HepG2 (cell line): Measurements from ENCODE around the gene CAPG. TPM values are rescaled to one million over a fixed set of nuclear protein-coding genes. Genes with fewer than 3 reads are reported as not detected.
A peak's percentile ranks its signal among the peaks of the same experiment; 100 is the strongest.

Experiments
- DR1 ChIP-seq: sonication (generic); formaldehyde crosslinking; IDR thresholded peaks from 2 replicates; pipeline ENCODE4 v1.8.0; 2021; ENCODE audit warnings: mild to moderate bottlenecking, missing genetic modification reagents, inconsistent platforms
- EHMT2 ChIP-seq: fragments of 200-600 bp; sonication (generic); IDR thresholded peaks from 2 replicates; pipeline ENCODE4 v1.7.0; 2017; ENCODE audit warnings: antibody characterized with exemption, low read depth, low read length, borderline replicate concordance
- GATAD2A ChIP-seq: IDR thresholded peaks from 2 replicates; pipeline ENCODE4 v1.6.1; 2016
- HCFC1 ChIP-seq: fragments of 150-350 bp; IDR thresholded peaks from 2 replicates; pipeline ENCODE4 v1.6.1; 2014; ENCODE audit warnings: low read depth, low read length
- HDAC2 ChIP-seq: sonication (generic); formaldehyde crosslinking; IDR thresholded peaks from 2 replicates; pipeline ENCODE4 v1.4.0; 2020; ENCODE audit warnings: missing genetic modification reagents
- HNRNPL ChIP-seq: fragments of 200-400 bp; formaldehyde crosslinking; IDR thresholded peaks from 2 replicates; pipeline ENCODE4 v1.6.1; 2017; ENCODE audit warnings: mild to moderate bottlenecking, low read depth, low read length
- MAF1 ChIP-seq: sonication (generic); formaldehyde crosslinking; IDR thresholded peaks from 2 replicates; pipeline ENCODE4 v1.5.0; 2020; ENCODE audit warnings: missing genetic modification reagents, borderline replicate concordance
- NR3C1 ChIP-seq: sonication (generic); formaldehyde crosslinking; IDR thresholded peaks from 2 replicates; pipeline ENCODE4 v1.4.0; 2020; ENCODE audit warnings: missing genetic modification reagents
- SOX6 ChIP-seq, 2 experiments: fragments of 450-650 bp in 1 of 2; sonication (generic) in 1 of 2; formaldehyde crosslinking in 1 of 2; IDR thresholded peaks; 2 replicates each; pipeline versions ENCODE4 v1.4.0 to v1.6.1; 2017 to 2020; ENCODE audit warnings: antibody characterized with exemption in 1 of 2, mild to moderate bottlenecking in 1 of 2, missing genetic modification reagents in 1 of 2
- SP1 ChIP-seq, 2 experiments: fragments of 450-650 bp in 1 of 2; sonication (generic) in 1 of 2; formaldehyde crosslinking in 1 of 2; IDR thresholded peaks; 2 replicates each; pipeline versions ENCODE4 v1.4.0 to v1.6.1; 2016 to 2020; ENCODE audit warnings: missing genetic modification reagents in 1 of 2
- TEAD3 ChIP-seq: optimal IDR thresholded peaks from 2 replicates; pipeline ENCODE3; 2016; ENCODE audit warnings: borderline replicate concordance
- TOE1 ChIP-seq: sonication (generic); formaldehyde crosslinking; IDR thresholded peaks from 2 replicates; pipeline ENCODE4 v1.4.0; 2020; ENCODE audit warnings: mild to moderate bottlenecking, missing genetic modification reagents
- ZFYVE20 ChIP-seq: sonication (generic); formaldehyde crosslinking; IDR thresholded peaks from 2 replicates; pipeline ENCODE4 v1.8.0; 2023; ENCODE audit warnings: low read depth, mild to moderate bottlenecking, moderate library complexity, missing genetic modification reagents, borderline replicate concordance
- ZNF296 ChIP-seq: sonication (generic); formaldehyde crosslinking; conservative IDR thresholded peaks from 2 replicates; pipeline ENCODE4 v1.5.0; 2020; ENCODE audit warnings: mild to moderate bottlenecking, missing genetic modification reagents
- ZNF430 ChIP-seq: sonication (generic); formaldehyde crosslinking; IDR thresholded peaks from 2 replicates; pipeline ENCODE4 v1.9.0; 2021; ENCODE audit warnings: mild to moderate bottlenecking, missing genetic modification reagents
- ZNF564 ChIP-seq: sonication (generic); formaldehyde crosslinking; IDR thresholded peaks from 2 replicates; pipeline ENCODE4 v1.8.1; 2023; ENCODE audit warnings: mild to moderate bottlenecking, missing genetic modification reagents
- ZNF782 ChIP-seq: sonication (generic); formaldehyde crosslinking; IDR thresholded peaks from 2 replicates; pipeline ENCODE4 v1.4.0; 2020; ENCODE audit warnings: missing genetic modification reagents, mild to moderate bottlenecking, borderline replicate concordance
- ZNF816 ChIP-seq: sonication (generic); formaldehyde crosslinking; IDR thresholded peaks from 2 replicates; pipeline ENCODE4 v1.8.0; 2022; ENCODE audit warnings: missing genetic modification reagents, mild to moderate bottlenecking, borderline replicate concordance
- polyA plus RNA-seq, 8 experiments: library from polyadenylated mRNA; depleted of rRNA in 3 of 8; stranded (reverse) in 7 of 8; unstranded in 1 of 8; fragments of >200 nt; fragmentation: Illumina TruSeq in 4 of 8; extraction: Trizol in 4 of 8; gene quantifications; 2 replicates each; pipeline versions ENCODE4 v1.2.1 to v1.2.3, GENCODE V29; 2011 to 2016; ENCODE audit warnings: low read depth in 4 of 8, missing spikeins in 1 of 8, mixed read lengths in 1 of 8; ENCODE audit not compliant: insufficient read depth in 1 of 8
- total RNA-seq, 5 experiments: library from RNA; depleted of rRNA; stranded (reverse); fragments of >200 nt; fragmentation: Illumina TruSeq; extraction: Trizol; gene quantifications; 2 replicates each; pipeline ENCODE4 v1.2.3, GENCODE V29; 2016; ENCODE audit warnings: low read depth in 1 of 5
- TF ChIP-seq, protein P1 (sequence below): IDR thresholded peaks from 2 replicates; pipeline ENCODE4 v1.6.1; 2016
- TF ChIP-seq, protein P2 (sequence below): sonication (generic); formaldehyde crosslinking; IDR thresholded peaks from 2 replicates; pipeline ENCODE4 v1.4.0; 2020; ENCODE audit warnings: low read depth, mild to moderate bottlenecking, missing genetic modification reagents
- TF ChIP-seq, protein P3 (sequence below): sonication (generic); formaldehyde crosslinking; conservative IDR thresholded peaks from 2 replicates; pipeline ENCODE4 v1.8.0; 2022; ENCODE audit warnings: mild to moderate bottlenecking, moderate library complexity, missing genetic modification reagents
- TF ChIP-seq, protein P4 (sequence below): sonication (generic); formaldehyde crosslinking; IDR thresholded peaks from 2 replicates; pipeline ENCODE4 v1.9.0; 2021; ENCODE audit warnings: missing genetic modification reagents, borderline replicate concordance

CAPG gene
- total and polyA plus RNA-seq, 2 of the 13 experiments (the other 11 are each of a cell fraction or from before 2014, with no cell fraction given) = 12.7 to 18.2 TPM

DNA sequence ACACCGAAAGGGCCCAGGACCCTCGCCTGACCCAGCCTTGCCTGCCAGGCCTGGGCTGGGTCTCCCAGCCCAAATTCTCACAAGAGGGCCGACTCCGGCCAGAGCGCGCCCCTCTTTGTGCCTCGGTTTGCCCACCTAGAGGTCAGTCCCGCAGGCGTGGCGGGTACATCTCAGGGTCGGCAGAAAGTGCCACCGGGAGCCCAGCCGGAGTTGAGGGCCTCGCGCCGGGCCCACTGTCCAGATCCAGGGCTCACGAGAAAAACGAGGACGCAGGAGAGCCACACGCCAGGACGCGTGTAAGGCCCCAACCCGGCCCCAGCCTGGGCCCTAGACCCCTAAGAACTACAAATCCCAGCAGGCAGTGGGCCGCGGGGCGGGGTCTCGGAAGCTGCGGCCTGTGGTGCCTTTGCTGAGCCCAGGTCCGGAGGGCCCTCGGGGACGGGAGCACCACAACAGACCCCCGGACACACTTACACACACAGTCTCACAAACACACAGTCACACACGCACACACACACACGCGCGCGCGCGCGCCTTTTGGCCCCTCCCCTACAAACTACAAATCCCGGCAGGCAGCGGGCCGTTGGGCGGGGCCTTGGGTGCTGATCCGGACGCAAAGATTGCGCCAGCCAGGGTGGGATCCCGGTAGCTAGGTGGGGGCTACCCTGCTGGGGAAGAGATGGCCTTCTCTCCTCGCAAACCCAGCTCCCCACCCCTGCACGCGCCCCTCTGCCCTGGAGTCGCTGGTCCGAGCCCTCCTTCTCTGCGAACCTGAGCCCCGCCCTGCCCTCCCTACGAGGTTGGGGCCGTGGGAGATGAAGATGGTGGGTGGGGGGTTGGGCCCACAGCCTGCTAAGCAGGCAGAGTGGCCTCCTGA lies 8.2 kb upstream of the CAPG start, which contains the start of gene SH2D6 (continued):
- TF ChIP-seq, protein P1, sequence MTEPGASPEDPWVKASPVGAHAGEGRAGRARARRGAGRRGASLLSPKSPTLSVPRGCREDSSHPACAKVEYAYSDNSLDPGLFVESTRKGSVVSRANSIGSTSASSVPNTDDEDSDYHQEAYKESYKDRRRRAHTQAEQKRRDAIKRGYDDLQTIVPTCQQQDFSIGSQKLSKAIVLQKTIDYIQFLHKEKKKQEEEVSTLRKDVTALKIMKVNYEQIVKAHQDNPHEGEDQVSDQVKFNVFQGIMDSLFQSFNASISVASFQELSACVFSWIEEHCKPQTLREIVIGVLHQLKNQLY = 0 out of 2 replicates have a peak, but pooled peaks have one; percentile 14
- no peak for TF ChIP-seq EHMT2
- TF ChIP-seq DR1 (CRISPR knock-in tag) = peak; percentile 62
- TF ChIP-seq HDAC2 (CRISPR knock-in tag) = peak; percentile 39; the same call in 1 of the 2 replicates
- peak; percentile 57 for TF ChIP-seq ZNF564
- TF ChIP-seq ZNF296 = no peak
- TF ChIP-seq TEAD3 (CRISPR knock-in tag) = peak; percentile 47
- peak; percentile 52; the same call in 1 of the 2 replicates for TF ChIP-seq HNRNPL
- TF ChIP-seq, protein P2, sequence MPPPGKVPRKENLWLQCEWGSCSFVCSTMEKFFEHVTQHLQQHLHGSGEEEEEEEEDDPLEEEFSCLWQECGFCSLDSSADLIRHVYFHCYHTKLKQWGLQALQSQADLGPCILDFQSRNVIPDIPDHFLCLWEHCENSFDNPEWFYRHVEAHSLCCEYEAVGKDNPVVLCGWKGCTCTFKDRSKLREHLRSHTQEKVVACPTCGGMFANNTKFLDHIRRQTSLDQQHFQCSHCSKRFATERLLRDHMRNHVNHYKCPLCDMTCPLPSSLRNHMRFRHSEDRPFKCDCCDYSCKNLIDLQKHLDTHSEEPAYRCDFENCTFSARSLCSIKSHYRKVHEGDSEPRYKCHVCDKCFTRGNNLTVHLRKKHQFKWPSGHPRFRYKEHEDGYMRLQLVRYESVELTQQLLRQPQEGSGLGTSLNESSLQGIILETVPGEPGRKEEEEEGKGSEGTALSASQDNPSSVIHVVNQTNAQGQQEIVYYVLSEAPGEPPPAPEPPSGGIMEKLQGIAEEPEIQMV (CRISPR knock-in tag) = peak; percentile 75
- TF ChIP-seq, protein P3, sequence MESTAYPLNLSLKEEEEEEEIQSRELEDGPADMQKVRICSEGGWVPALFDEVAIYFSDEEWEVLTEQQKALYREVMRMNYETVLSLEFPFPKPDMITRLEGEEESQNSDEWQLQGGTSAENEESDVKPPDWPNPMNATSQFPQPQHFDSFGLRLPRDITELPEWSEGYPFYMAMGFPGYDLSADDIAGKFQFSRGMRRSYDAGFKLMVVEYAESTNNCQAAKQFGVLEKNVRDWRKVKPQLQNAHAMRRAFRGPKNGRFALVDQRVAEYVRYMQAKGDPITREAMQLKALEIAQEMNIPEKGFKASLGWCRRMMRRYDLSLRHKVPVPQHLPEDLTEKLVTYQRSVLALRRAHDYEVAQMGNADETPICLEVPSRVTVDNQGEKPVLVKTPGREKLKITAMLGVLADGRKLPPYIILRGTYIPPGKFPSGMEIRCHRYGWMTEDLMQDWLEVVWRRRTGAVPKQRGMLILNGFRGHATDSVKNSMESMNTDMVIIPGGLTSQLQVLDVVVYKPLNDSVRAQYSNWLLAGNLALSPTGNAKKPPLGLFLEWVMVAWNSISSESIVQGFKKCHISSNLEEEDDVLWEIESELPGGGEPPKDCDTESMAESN (CRISPR knock-in tag) = peak; percentile 86; the same call in 1 of the 2 replicates
- peak; percentile 55; the same call in 1 of the 2 replicates for TF ChIP-seq ZNF816 (CRISPR knock-in tag)
- TF ChIP-seq, protein P4, sequence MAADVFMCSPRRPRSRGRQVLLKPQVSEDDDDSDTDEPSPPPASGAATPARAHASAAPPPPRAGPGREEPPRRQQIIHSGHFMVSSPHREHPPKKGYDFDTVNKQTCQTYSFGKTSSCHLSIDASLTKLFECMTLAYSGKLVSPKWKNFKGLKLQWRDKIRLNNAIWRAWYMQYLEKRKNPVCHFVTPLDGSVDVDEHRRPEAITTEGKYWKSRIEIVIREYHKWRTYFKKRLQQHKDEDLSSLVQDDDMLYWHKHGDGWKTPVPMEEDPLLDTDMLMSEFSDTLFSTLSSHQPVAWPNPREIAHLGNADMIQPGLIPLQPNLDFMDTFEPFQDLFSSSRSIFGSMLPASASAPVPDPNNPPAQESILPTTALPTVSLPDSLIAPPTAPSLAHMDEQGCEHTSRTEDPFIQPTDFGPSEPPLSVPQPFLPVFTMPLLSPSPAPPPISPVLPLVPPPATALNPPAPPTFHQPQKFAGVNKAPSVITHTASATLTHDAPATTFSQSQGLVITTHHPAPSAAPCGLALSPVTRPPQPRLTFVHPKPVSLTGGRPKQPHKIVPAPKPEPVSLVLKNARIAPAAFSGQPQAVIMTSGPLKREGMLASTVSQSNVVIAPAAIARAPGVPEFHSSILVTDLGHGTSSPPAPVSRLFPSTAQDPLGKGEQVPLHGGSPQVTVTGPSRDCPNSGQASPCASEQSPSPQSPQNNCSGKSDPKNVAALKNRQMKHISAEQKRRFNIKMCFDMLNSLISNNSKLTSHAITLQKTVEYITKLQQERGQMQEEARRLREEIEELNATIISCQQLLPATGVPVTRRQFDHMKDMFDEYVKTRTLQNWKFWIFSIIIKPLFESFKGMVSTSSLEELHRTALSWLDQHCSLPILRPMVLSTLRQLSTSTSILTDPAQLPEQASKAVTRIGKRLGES (CRISPR knock-in tag) = no peak
- TF ChIP-seq NR3C1 (CRISPR knock-in tag) = no peak
- TF ChIP-seq ZFYVE20 = 0 out of 2 replicates have a peak, but pooled peaks have one; percentile 40
- no peak; the same call in 1 of the 2 replicates for TF ChIP-seq ZNF782
- TF ChIP-seq SP1 (IDR thresholded peaks at IDR 0.05) = no peak
- peak; percentile 96 for TF ChIP-seq SP1 (CRISPR knock-in tag; IDR thresholded peaks at IDR 0.05)
- 0 out of 2 replicates have a peak, but pooled peaks have one; percentile 65 for TF ChIP-seq MAF1
- TF ChIP-seq GATAD2A = peak; percentile 81
- TF ChIP-seq TOE1 (CRISPR knock-in tag) = no peak
- 0 out of 2 replicates have a peak, but pooled peaks have one; percentile 41 for TF ChIP-seq ZNF430 (CRISPR knock-in tag)
- peak; percentile 93 for TF ChIP-seq HCFC1
- TF ChIP-seq SOX6 (IDR thresholded peaks at IDR 0.05) = no peak
- peak; percentile 70 for TF ChIP-seq SOX6 (CRISPR knock-in tag; IDR thresholded peaks at IDR 0.05)
